CD4-positive, alpha-beta T cell treated with Interleukin-6 for 4 hours (primary cell): ENCODE data around the gene ZFAND5.

ENCODE experiments used
- DNase-seq: peaks from one replicate; pipeline ENCODE4 v3.0.0-alpha.2; 2020; ENCODE audit warnings: mixed read lengths

The ZFAND5 gene

DNA sequence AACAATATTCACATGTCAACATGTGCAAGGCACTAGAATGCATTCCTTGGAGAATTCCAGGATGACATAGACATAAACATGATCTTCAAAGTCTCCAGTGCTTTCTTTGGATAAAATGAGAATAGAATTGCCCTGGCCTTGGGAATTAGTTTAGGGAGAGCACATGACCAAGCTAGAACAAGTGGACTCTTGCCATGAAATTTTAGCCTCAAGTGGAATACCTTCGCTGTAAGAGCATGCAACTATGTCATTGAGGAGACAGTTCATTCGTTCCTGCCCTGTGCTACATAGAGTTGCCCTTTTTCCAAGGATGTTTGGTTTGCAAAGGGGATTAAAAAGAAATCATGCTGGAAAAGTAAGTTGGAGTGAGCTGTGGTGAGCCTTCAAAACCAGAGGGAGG is 42.7 kb downstream of the ZFAND5 start:
- DNase-seq, result no peak

DNA sequence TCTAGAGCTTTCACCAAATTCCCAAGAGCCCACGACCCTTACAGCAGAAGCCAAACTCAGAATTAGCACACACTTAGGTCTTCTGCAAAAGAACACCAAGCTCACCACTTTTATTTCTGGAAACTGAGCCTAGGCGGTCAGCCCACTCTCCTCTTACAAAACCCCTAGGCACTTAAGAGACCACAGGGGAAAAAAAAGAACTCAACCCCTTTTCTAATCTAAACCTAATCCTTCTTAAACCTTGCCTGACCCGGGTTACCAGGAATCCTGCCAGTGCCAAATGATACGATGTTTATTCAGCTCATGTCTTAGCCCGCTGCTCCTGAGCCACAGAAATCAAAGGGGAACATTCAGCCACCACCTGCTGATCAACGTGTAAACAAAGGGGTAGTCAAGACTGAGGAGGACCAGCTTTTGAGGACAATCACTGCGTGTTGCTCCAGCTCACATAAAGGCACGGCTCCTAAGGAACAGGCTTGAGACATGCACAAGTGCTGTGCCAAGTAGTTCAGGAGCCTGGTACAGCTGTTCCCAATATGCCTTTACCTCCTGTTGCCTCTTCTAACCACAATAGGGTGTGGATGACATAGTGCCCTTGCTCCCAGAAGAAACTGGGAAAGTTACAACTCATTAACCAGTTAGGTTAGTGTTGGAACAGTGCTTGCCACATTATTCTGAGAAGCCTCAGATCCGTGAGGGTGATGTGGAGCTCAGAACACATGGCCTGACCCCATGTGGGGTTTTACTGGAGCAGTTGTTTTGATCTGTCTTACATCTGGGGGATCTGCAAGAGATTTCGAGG is 49.3 kb downstream of the ZFAND5 start:
- no peak for DNase-seq

DNA sequence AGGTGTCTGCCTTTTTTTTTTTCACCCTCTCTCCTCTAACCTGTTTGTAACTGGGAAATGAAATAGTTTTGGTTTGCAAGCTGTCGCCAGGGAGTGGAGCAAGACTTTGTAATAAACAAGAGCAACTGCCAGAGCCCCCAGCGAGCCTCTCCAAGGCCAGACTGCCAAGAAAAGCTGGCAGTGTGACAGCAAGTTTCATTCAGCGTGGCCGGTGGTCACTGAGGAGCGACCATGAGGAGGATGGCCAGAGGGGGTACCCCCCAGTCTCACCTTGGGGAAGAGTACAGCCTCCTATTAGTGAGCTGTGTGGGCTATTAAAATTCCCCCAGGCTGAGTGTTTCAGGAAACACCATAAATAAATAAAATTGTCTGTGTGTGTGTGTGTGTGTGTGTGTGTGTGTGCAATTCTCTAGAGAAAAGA is 49.9 kb downstream of the ZFAND5 start:
- no peak for DNase-seq

DNA sequence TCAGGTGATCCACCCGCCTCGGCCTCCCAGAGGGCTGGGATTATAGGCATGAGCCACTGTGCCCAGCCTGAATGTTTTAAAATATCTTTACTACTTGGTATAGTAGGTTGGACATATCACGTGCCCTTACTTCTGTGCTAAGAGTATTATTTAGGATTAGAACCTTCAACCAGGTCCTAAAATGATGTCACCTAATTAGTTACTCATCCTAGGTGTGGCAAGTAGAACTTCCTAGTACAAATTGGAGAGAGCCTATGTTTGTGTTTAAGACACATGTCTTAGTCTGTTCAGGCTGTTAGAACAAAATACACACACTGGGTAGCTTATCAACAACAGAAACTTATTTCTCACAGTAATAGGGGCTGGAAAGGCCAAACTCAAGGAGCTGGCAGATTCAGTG is 51.5 kb downstream of the ZFAND5 start:
- DNase-seq, result no peak

DNA sequence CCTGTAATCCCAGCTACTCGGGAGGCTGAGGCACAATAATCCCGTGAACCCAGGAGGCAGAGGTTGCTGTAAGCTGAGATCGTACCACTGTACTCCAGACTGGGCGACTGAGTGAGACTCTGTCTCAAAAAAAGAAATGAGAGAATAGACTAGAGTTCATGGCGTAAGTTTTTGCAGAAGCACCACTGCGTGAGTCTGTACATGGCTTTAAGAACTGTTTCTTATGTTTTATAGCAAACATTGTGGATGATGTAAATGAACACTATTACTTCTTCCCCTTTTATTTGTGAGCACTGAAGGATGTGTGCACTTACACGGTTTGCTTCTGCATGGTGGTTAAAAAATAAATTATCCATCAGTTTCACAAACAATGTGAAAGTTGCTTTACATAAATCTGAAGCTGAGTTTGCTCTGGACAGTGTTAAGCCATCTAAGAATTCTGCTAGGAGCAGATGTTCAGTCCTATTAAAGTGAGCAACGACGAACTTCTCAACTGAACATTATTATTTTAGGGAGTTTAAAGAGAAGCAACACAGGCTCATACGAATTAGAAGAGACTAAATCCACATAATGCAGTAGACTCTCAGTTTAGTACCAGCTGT is 52.5 kb downstream of the ZFAND5 start:
- DNase-seq, result no peak

DNA sequence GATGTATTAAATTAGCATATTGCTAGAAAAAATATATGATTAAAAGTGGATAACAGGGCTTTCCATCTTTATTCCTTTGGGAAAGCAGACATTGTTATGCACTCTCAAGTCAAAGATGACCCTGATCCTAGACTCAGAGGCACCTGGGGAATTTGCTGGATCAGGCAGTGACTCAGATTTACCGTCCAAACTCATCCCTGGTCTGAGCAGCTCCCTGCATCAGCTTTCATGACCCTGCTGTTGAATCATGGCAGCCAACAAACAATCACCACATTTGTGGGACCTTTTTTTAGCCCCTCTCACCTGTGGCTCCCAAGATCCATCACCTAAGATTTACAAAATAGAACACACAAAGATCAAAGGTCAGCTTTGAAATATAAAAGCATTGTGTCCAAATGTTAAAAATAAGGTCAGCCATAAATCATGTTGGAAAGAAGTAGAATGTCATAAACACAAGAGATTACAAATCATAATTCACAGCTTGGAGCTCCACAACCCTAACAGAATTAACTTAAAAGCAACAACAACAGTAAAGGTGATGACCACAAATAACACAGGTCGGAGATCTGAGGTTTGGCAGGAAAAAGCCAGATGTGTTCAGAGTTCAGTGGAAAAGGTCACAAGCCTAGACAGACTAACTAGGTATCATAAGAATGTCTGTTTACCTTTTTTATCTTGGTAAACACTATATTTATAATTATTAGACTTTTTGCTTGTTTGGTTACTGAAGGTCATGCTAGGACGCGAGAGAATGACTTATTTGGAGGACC is 55.5 kb downstream of the ZFAND5 start:
- no peak for DNase-seq

DNA sequence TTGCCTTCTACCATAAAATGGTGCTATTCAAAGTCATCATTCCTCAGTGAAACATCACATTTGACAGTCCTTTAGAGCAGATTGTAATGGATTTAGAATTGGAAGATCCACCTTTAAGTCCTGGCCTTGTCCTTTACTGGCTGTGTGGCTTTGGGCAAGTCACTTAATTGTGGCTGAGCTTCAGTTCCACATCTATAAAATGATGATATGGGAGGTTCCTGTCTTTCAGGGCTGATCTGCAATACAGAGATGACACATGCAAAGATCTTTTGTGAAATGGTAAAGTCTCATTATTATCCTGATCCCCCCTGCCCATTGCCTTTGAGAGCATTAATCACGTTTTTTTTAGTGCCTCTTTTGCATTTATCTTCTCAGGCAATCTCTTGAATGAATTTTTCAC is 58.2 kb downstream of the ZFAND5 start:
- DNase-seq, result no peak

DNA sequence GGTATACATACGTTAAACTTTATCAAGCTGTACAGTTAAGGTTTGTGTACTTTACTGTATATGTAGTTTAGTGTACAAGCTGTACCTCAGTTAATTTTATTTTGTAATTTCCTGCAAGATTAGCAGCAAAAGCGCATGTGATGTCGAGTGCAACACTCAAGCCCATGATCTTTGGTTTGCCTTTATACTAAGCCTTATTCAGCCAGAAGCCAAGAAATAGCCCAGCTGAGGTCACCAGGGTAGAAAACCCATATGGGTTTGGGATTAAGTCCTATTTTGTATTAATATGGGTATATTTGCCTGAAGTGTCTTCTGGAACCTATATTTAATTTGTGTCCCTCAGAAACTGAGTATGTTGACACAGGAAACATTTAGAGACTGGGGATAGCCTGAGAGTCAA is 59.3 kb downstream of the ZFAND5 start:
- DNase-seq, result no peak

DNA sequence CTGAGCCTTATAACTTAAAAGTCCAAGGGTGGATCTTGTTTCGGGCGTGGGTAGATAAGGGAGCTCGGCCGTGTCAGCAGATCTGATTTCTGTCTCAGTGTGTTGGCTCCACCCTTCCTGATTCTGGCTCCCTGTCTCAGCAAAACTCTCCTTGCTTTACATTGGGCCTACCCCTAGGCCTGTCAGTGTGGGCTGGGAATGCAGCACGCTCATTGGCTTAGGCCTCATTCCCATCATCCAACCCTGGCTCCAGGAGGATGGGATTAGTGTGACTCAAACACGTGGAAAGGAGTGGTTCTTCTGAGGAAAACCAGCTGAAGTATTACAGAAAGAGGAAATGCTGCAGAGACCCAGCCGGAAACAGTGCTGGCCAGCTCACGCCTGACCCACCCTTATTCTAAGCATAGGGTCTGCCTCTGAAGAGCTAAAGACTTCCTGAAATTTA is 59.9 kb downstream of the ZFAND5 start:
- peak; percentile 26 for DNase-seq

DNA sequence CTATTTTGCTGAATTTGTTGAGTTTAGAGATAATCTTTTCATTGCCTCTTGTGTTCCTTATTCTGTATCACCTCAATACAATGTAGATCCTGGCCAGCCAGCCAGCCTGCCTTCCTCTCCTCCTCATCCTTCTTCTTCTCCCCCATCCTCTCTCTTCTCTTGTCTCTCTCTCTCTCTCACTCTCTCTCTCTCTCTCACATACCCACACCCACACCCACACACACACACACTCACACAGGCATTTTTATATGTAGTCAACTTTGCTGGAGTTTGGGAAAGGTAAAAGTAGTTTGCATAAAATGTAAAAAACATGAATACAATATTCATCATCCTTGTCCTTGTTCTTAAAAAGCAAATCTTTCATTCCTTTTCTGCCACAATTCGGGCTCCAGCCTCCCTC is 60.5 kb downstream of the ZFAND5 start:
- no peak for DNase-seq
